GM19193 (cell line): ENCODE data around the gene INSM2.

ENCODE experiments used
- POLR2A ChIP-seq: IDR thresholded peaks from 4 replicates; pipeline ENCODE4 v1.6.1; 2011; ENCODE audit not compliant: insufficient read depth, insufficient read length; ENCODE audit errors: extremely low read depth

Gene INSM2

GRCh38 chr14:35576260-35576659 is 42.3 kb downstream of the INSM2 start:
- TF ChIP-seq POLR2A: no peak

- TF ChIP-seq POLR2A: no peak
These were observed 42.9 kb downstream of the INSM2 start for GRCh38 chr14:35576856-35577255.

- no peak for TF ChIP-seq POLR2A
These were observed 44.2 kb downstream of the INSM2 start for GRCh38 chr14:35578135-35578534.

- TF ChIP-seq POLR2A: no peak
These were observed 44.7 kb downstream of the INSM2 start for GRCh38 chr14:35578639-35579038.
